HFF-Myc (cell line): ENCODE measurements around the gene ADAM22.

Experiments used
- DNase-seq: peaks from one replicate; pipeline ENCODE4 v3.0.0-alpha.2; 2011; ENCODE audit warnings: low read depth; ENCODE audit errors: extremely low read depth
- H3K4me3 ChIP-seq: replicated peaks from 2 replicates; pipeline ENCODE4 v1.5.1; 2011; ENCODE audit warnings: low read depth, mild to moderate bottlenecking, control low read depth, low read length
- TF ChIP-seq, protein P1 (sequence below): IDR thresholded peaks from 2 replicates; pipeline ENCODE4 v1.5.1; 2012; ENCODE audit warnings: mild to moderate bottlenecking, low read depth, low read length, control low read depth; ENCODE audit errors: missing control alignments

Gene ADAM22

DNA sequence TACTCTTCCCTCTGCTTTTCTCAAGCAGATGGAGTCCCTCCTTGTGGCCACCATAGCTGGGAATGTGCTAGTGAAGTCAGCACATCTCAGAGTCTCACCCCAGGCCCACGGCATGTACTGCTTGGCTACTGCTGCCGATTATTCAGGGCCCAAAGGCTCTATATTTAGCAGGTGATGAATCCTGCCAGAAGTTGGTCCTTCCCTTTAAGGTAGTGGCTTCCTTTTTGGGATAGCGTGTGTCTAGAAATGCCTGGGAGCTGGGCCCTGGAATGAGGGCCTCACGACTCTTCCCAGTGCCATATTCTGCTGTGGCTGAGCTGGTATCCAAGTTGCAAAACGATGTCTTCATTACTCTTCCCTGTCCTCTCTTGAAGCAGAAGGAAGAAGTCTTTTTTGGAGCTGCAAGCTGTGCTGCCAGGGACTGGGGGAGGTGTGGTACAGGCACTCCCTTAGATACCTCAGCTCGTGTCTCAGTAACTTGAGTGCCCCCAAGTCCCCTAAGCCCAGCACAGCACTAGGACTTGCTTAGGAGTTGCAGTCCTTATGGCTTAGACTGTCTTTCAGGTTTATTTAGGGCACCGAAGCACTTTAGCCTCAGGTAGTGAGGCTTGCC is 100.1 kb downstream of the ADAM22 start:
- DNase-seq, result no peak
- TF ChIP-seq, protein P1, sequence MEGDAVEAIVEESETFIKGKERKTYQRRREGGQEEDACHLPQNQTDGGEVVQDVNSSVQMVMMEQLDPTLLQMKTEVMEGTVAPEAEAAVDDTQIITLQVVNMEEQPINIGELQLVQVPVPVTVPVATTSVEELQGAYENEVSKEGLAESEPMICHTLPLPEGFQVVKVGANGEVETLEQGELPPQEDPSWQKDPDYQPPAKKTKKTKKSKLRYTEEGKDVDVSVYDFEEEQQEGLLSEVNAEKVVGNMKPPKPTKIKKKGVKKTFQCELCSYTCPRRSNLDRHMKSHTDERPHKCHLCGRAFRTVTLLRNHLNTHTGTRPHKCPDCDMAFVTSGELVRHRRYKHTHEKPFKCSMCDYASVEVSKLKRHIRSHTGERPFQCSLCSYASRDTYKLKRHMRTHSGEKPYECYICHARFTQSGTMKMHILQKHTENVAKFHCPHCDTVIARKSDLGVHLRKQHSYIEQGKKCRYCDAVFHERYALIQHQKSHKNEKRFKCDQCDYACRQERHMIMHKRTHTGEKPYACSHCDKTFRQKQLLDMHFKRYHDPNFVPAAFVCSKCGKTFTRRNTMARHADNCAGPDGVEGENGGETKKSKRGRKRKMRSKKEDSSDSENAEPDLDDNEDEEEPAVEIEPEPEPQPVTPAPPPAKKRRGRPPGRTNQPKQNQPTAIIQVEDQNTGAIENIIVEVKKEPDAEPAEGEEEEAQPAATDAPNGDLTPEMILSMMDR, result no peak
- no peak overlapping the region for H3K4me3 ChIP-seq

GRCh38 chr7:88037050-88037449 is 103.0 kb downstream of the ADAM22 start:
- no peak overlapping the region for H3K4me3 ChIP-seq
- no peak for DNase-seq
- TF ChIP-seq, protein P1, result no peak

GRCh38 chr7:88040694-88041093 is 106.6 kb downstream of the ADAM22 start:
- no peak overlapping the region for H3K4me3 ChIP-seq
- DNase-seq, result no peak
- TF ChIP-seq, protein P1, result no peak

DNA sequence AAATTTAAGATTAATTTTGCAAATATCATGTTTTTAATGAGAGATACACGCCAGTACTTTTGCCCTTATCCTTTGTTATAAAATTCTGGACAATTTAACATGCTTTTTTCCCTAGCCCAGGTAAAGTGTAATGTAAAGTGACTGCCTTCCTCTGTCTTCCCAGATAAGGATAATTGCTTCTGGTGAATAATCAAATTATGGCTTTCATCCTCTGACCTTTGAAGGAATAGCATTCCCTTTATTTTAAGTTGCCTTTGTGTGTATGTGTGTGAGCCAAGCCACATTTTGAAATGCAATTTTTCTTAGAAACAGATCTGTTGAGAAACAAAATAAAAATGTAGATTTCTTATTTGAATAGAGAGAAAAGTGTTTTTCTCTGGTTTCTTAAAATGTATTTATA is 107.5 kb downstream of the ADAM22 start:
- TF ChIP-seq, protein P1, result no peak
- DNase-seq, result no peak
- no peak overlapping the region for H3K4me3 ChIP-seq

DNA sequence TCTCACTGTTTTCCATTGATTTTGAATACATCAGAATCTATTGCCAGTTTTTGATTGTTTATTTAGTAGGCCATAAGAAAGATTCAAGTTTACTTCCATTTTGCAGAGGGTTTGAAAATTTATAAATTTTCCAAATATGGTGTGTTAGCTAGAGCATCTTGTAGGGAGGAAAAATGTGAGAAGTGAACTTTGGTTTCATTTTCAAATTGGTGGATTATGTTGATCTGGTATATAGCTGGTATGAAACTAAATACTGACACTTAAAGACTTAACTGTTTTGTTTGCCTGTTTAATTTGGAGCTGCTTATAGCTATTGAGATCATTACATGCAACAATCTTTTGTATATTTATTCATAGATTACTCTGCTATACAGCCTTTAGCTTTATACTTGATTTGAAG is 108.1 kb downstream of the ADAM22 start:
- no peak for DNase-seq
- TF ChIP-seq, protein P1, result no peak
- no peak overlapping the region for H3K4me3 ChIP-seq

GRCh38 chr7:88042803-88043202 is 108.8 kb downstream of the ADAM22 start:
- TF ChIP-seq, protein P1, result no peak
- DNase-seq, result no peak
- H3K4me3 ChIP-seq, result no peak overlapping the region

GRCh38 chr7:88044069-88044468 is 110.0 kb downstream of the ADAM22 start:
- TF ChIP-seq, protein P1, result no peak
- no peak for DNase-seq

More at GRCh38 chr7:88044069-88044468, 110.0 kb downstream of the ADAM22 start:
- no peak overlapping the region for H3K4me3 ChIP-seq
